Measurements from ENCODE around the gene UGT1A9.

The UGT1A9 gene

DNA sequence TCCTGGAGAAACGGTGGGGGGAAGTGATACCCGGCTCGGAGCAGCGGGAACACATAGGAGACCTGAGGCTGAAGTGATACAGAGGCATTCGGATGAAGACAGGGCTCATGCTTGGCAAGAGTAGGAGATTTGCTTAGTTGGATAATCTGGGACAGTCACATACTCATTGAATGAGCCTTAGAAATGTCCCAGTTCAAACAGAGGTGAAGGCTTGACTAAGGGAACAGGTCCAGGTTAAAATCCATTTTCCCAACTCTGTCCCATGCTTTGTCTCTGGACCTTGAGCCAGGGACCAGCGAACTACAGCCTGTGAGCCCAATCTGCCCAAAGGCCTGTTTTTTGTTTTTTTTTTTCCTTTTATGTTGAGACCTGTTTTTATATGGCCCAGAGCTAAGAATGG is 22.3 kb downstream of the UGT1A9 start:
- Histone ChIP-seq H3K4me3 (ENCODE audit: insufficient read depth, low read length, poor library complexity, severe bottlenecking) (no peak overlapping the region), H2AFZ (ENCODE audit: low read depth, low read length, severe bottlenecking) (no peak overlapping the region), H4K20me1 (ENCODE audit: low read depth, low read length) (no peaks in the 10 kb centered on the region), H3K9ac (ENCODE audit: low read length) (no peak overlapping the region), H3K27me3 (ENCODE audit: low read length) (no peaks in the 10 kb centered on the region), H3F3A (ENCODE audit: insufficient read depth) (no peaks in the 10 kb centered on the region), H3K27ac (ENCODE audit: low read depth, low read length) (no peak overlapping the region), H3K36me3 (ENCODE audit: low read length) (no peaks in the 10 kb centered on the region), H3K4me2 (ENCODE audit: low read depth, low read length, poor library complexity, severe bottlenecking) (no peak overlapping the region), H3K79me2 (ENCODE audit: insufficient read depth, low read length) (no peaks in the 10 kb centered on the region), H3K9me2 (replicated peaks; ENCODE audit: insufficient read depth, low read length) (no peaks in the 10 kb centered on the region), H3K9me3 (ENCODE audit: insufficient read depth, low read length) (no peaks in the 10 kb centered on the region)
- TF ChIP-seq, protein P1, sequence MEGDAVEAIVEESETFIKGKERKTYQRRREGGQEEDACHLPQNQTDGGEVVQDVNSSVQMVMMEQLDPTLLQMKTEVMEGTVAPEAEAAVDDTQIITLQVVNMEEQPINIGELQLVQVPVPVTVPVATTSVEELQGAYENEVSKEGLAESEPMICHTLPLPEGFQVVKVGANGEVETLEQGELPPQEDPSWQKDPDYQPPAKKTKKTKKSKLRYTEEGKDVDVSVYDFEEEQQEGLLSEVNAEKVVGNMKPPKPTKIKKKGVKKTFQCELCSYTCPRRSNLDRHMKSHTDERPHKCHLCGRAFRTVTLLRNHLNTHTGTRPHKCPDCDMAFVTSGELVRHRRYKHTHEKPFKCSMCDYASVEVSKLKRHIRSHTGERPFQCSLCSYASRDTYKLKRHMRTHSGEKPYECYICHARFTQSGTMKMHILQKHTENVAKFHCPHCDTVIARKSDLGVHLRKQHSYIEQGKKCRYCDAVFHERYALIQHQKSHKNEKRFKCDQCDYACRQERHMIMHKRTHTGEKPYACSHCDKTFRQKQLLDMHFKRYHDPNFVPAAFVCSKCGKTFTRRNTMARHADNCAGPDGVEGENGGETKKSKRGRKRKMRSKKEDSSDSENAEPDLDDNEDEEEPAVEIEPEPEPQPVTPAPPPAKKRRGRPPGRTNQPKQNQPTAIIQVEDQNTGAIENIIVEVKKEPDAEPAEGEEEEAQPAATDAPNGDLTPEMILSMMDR (IDR thresholded peaks at IDR 0.05; ENCODE audit: insufficient read depth, low read length, poor library complexity, severe bottlenecking) = no peak
- no peak for TF ChIP-seq EZH2phosphoT487 (conservative IDR thresholded peaks at IDR 0.05; ENCODE audit: low read length)

- Histone ChIP-seq H3F3A (ENCODE audit: insufficient read depth) (no peaks in the 10 kb centered on the region), H4K20me1 (ENCODE audit: low read depth, low read length) (no peaks in the 10 kb centered on the region), H3K4me2 (ENCODE audit: low read depth, low read length, poor library complexity, severe bottlenecking) (no peak overlapping the region), H3K9me3 (ENCODE audit: insufficient read depth, low read length) (no peaks in the 10 kb centered on the region), H3K27me3 (ENCODE audit: low read length) (no peaks in the 10 kb centered on the region), H3K9me2 (replicated peaks; ENCODE audit: insufficient read depth, low read length) (no peaks in the 10 kb centered on the region), H3K4me3 (ENCODE audit: insufficient read depth, low read length, poor library complexity, severe bottlenecking) (no peak overlapping the region), H3K36me3 (ENCODE audit: low read length) (no peaks in the 10 kb centered on the region), H3K27ac (ENCODE audit: low read depth, low read length) (no peak overlapping the region), H3K79me2 (ENCODE audit: insufficient read depth, low read length) (no peaks in the 10 kb centered on the region), H2AFZ (ENCODE audit: low read depth, low read length, severe bottlenecking) (no peak overlapping the region), H3K9ac (ENCODE audit: low read length) (no peak overlapping the region)
- no peak for TF ChIP-seq EZH2phosphoT487 (conservative IDR thresholded peaks at IDR 0.05; ENCODE audit: low read length)
- TF ChIP-seq, protein P1 (IDR thresholded peaks at IDR 0.05; ENCODE audit: insufficient read depth, low read length, poor library complexity, severe bottlenecking) = no peak
Measured at GRCh38 chr2:233698740-233699139, 27.0 kb downstream of the UGT1A9 start.

DNA sequence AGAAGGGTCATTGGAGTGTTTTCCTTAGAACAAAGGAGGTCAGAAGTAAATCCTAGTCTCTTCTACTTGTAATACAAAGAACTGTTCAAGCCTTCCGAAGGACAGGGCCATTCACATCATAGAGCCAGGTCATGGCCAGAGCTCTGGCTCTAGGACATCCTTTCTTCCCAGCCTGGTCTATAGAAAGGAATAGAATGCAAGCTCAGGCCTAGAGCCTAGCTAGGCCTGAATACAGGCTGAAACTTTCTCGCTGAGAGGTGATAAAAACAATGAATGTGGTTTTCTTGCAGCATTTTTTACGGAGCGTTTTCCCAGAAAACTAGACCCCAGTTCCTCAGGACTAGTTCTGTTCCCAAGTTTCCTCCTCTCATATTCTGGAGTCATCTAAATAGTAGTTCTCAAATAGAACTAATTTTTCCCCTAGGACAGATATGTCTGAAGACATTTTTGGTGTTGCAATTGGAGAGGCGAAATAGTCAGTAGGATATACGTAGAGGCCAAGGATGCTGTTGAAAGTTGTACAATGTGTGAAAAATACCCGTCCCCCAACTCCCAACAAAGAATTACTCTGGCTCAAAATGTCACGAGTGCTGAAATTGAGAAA is 27.8 kb downstream of the UGT1A9 start:
- H3K27ac ChIP-seq (ENCODE audit: low read depth, low read length) = no peak overlapping the region
- H4K20me1 ChIP-seq (ENCODE audit: low read depth, low read length) = no peaks in the 10 kb centered on the region
- no peaks in the 10 kb centered on the region for H3K9me2 ChIP-seq (replicated peaks; ENCODE audit: insufficient read depth, low read length)
- no peak for TF ChIP-seq EZH2phosphoT487 (conservative IDR thresholded peaks at IDR 0.05; ENCODE audit: low read length)
- TF ChIP-seq, protein P1 (IDR thresholded peaks at IDR 0.05; ENCODE audit: insufficient read depth, low read length, poor library complexity, severe bottlenecking) = no peak
- no peak overlapping the region for H3K9ac ChIP-seq (ENCODE audit: low read length)
- H3K79me2 ChIP-seq (ENCODE audit: insufficient read depth, low read length) = no peaks in the 10 kb centered on the region
- no peak overlapping the region for H2AFZ ChIP-seq (ENCODE audit: low read depth, low read length, severe bottlenecking)
- no peak overlapping the region for H3K4me2 ChIP-seq (ENCODE audit: low read depth, low read length, poor library complexity, severe bottlenecking)
- H3K4me3 ChIP-seq (ENCODE audit: insufficient read depth, low read length, poor library complexity, severe bottlenecking) = no peak overlapping the region
- no peaks in the 10 kb centered on the region for H3K9me3 ChIP-seq (ENCODE audit: insufficient read depth, low read length)
- no peaks in the 10 kb centered on the region for H3K36me3 ChIP-seq (ENCODE audit: low read length)
- H3K27me3 ChIP-seq (ENCODE audit: low read length) = no peaks in the 10 kb centered on the region
- H3F3A ChIP-seq (ENCODE audit: insufficient read depth) = no peaks in the 10 kb centered on the region

All from SU-DHL-6 (cell line).